Activated CD8-positive, alpha-beta memory T cell treated with anti-CD3 and anti-CD28 coated beads for 4 hours (primary cell): ENCODE results near the gene CCDC127.
"Not testable (repeated sequence)": the region's sequence is repeated elsewhere in the genome, so short reads cannot be mapped to it uniquely, and the experiment has no call there.

Source experiments
- DNase-seq, 2 donors: peaks; one replicate each; pipeline ENCODE4 v3.0.0-alpha.2; 2020; ENCODE audit warnings: low read depth in 2 of 2

CCDC127 gene

DNA sequence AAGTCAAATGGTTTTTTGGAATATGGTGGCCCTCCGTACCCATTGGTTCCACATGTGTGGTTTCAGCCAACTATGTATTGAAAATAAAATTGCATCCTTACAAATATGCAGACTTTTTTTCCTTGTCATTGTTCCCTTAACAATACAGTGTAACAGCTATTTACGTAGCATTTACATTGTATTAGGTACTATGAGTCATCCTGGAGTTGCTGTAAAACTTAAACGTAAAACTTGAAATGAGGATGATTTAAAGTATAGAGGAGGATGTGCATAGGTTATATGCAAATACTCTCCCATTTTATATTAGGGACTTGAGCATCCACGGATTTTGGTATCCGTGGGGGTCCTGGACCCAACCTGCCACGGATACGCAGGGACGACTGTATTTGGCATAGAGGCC, 16.5 kb upstream of the CCDC127 start:
- DNase-seq = no peak

DNA sequence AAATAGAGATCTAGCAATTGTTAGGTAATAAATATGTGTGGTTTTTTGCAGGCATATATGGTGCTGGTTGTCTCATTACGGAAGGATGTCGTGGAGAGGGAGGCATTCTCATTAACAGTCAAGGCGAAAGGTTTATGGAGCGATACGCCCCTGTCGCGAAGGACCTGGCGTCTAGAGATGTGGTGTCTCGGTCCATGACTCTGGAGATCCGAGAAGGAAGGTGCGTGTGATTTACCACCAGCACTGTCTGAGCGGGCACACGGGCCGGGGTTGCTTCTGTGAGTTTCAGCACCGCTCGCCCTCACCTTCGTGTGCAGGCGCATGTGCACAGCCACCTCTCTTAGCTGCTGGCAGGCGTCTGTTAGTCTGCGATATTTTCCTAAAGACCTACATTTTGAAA, 15.5 kb upstream of the CCDC127 start:
- not testable (repeated sequence) for DNase-seq

DNA sequence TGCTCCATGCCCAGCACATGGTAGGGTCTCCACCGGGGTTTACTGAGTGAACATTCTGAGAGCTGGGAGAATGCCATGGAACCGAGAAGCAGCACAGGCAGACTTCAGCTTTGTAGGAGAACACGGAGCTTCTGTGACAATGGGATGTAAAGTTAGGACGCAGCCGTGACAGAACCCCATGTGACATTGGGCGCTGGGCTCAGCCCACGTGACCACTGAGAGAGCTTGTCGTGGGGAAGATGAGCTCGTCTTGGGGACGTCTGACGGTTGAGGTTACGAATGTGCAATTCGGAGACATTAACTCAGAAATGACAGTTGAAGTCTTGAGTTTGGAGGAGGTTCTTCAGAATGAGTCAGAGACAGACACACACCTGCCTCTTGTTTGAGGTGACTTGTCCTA, 13.7 kb upstream of the CCDC127 start:
- no peak for DNase-seq

DNA sequence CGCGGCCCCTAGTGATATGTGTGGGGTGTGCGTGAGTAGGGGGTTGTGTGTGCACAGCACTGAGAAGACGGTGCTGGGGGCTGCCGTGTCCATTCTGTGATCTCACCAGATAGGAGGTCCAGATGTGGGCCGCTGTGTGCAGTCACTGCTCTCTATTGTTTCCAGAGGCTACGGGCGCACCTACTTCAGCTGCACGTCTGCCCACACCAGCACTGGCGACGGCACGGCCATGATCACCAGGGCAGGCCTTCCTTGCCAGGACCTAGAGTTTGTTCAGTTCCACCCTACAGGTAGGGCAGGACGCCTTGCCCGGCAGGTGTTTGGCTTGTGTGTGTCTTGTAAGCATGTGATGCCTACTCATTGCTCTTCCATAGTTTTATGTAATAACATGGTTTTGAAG, 12.8 kb upstream of the CCDC127 start:
- DNase-seq = no peak

DNA sequence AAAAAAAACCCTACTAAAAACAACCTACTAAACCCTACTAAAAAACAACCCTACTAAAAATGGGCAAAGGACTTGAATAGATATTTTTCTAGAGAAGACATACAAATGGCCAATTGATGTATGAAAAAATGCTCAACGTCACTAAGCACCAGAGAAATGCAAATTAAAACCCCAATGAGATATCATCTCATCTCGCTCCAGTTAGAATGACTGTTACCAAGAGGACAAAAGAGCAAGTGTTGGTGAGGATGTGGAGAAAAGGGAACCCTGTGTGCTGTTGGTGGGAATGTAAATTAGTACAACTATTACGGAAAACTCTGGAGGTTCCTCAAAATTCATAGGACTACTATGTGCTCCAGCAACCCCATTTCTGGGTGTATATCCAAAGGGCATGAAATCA, 10.9 kb upstream of the CCDC127 start:
- DNase-seq = no peak

DNA sequence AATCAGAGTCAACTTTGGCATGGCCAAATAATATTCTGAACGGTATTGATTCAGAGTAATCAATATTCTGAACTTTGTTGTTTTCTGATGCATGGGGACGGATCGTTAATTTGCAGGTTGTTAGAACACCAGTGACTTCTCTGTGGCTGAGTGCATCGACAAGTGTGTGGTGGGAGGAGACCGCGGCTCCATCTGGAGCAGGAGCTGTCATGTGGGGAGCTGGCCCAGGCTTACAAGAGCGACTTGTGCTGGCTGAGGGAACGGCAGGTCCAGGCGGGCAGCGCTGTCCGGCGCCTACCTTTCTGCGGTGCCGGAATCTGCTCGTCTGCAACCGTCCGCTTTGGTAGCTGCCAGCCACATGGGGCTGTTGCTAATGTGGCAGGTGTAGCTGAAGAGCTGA, 9.4 kb upstream of the CCDC127 start:
- DNase-seq = not testable (repeated sequence)

DNA sequence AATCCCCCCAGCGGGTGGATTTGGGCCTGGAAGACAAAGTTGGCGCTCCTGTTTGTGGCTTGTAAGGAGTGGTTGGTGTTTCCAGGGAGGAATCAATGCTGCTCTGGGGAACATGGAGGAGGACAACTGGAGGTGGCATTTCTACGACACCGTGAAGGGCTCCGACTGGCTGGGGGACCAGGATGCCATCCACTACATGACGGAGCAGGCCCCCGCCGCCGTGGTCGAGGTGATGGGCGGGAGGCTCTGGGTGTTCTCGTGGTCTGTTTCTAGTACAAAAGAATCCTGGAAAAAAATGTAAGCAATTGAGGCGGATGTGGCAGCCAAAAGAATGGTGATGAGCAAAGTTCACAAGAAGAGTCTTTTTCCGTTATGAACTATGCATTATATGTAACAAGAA, 7.4 kb upstream of the CCDC127 start:
- no peak for DNase-seq

DNA sequence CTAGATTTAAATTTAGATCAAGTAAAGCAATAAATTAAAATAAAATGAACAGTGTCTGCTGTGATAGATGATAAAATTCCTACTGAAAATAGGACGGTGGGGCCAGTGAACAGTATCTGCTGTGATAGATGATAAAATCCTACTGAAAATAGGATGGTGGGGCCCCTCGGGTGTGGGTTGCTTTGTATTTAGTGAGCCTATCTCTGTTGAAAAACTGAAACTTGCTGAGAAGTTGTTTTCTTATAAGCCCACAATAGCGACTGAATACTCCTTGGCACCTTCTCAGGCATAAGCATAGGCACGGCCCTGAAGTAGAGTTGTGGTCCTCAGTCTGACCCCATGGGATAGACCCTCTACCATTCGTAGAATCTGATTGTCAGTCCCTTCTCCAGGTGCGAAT, 5.8 kb upstream of the CCDC127 start:
- DNase-seq = no peak

DNA sequence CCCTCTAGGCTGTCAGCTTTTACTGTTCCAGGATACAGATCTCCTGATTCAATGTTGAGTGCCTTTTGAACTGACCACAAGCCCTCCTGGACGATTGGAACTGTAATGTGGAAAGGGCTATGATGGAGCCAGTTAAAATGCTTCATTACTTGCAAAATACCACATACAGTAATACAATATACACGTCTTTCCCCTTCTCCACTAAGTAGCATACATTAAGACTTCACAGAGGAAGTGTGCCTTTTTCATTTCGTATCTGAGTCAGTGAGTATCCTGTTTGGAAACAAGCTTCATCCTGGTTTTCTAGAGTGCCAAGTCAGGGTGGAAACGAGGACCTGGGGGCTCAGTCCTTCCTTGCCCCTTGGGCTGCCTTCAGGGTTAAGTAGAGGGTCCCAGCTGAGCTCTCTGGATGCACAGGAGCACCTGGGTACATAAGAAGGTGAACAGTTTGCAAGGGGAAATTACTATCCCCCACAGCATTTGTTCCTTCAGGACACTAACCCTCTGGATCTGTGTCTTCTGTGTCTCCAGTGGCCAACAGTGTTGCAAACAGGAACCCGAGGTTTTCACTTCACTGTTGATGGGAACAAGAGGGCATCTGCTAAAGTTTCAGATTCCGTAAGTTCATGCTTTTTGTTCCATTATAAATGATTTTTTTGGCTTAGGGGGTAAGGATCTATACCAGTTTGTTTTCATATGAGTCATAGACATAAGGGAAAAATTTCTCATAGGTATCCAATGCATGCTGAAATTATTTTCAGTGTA, 5.2 kb upstream of the CCDC127 start:
- DNase-seq = not testable (repeated sequence)

DNA sequence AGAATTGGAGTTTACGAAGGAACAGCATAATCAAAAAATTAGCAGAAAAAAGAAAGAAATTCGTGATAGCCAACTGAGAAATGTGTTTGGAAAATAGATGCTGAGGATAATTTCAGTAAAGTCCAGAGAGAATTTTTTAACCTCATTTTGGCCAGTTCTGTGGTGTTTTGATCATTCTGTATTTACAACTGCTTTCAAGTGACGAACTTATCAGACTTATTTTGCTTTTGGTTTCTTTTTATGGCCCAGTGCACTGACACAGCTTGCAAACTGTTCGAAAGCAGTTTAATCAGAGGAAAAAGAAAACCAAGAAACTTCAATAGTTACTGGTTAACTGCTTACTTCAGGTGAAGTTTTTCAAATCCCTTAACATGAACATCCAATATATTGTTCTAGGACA, 2.0 kb upstream of the CCDC127 start:
- no peak for DNase-seq

DNA sequence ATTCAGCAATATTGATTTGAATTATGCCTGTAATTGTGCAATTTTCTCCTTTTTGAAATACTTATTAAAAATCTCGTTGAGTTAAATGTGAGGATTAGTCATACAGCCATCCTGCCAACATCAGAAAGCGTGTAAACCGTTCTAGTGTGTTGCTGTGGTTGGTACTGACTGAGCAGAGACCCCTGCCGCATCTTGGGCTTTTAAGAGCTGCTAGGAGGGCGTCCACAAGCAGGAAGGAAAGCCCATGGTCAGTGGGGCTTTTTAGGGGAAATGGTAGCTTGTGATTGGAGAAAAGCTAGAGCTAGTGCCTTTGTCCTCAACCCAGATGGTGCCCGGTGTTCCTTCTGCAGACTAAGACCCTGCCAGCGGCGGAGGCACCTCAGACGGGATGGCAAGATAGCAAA, 1.5 kb upstream of the CCDC127 start:
- DNase-seq = no peak

DNA sequence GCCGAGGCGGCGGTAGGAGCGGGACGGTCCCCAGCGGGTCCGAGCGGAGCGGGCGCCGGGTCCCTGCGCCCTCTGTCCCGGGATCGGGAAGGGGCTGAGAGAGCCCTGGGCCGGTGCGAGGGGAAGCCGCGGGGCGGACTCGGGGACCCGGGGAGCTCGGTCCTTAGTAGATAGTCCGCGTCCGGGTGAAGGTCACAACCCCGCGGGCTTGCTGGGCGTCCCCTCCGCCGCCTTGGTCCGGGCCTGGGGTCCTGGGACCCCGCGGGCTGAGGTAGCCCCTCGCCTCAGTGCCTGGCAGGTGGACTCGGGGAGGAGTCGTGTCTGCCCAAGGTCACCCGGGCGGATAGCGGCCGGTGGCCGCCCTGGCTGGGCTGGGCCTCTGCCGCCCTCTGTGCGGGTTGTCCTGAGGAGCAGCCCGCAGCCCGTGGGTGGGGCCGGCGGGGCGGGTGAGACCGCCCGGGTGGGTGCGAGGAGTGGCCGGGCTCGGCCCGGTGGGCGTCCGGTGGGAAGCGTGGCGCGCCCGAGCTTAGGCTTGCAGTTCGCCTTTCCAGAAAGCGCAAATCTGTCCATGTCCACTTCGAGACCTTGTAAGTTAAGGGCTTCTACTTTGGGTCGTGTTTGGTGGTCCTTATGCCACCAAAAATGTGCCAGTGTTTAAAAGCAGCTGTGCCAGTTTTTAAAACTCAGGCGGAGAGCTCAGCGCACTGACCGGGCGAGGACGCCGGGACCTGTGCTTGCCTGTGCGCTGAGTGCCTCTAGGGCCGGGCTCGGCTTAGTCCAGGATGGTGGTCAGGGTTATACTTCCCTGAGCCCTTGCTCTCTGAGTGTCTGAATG, 721 bp upstream of the CCDC127 start:
- no peak for DNase-seq

DNA sequence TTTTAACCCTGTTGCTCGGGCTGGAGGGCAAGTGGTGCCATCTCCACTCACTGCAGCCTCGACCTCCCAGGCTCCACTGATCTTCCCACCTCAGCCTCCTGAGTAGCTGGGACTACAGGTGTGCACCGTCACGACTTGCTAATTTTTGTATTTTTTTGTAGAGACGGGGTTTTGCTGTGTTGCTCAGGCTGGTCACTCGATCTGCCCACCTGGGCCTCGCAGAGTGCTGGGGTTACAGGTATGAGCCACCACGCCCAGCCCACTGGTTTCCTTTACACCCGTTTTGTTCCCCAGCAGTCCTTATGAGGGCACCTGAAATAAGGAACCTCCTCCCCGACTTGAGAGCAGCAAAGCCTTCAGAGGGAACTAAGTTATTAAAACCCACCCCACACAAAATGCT, 1.9 kb downstream of the CCDC127 start:
- not testable (repeated sequence) for DNase-seq

DNA sequence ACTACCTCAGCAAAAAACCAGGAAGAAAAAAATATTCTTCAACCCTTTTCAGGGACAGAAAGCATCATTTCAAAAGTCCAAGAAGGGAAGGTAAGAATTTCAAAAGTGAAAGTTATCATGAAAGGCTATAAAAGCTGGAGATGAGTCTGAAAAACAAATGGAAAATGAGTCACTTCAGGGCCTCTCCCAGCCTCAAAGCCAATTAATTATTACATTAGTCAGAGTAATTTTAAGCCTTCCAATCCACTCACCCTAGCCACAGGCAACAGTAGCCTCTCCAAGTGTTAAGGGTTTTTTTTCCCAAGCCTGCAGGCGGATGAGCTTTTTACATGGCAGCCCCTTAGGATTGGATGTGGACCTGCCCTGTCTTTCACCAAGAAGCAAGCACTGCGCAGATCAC, 2.7 kb downstream of the CCDC127 start:
- not testable (repeated sequence) for DNase-seq

DNA sequence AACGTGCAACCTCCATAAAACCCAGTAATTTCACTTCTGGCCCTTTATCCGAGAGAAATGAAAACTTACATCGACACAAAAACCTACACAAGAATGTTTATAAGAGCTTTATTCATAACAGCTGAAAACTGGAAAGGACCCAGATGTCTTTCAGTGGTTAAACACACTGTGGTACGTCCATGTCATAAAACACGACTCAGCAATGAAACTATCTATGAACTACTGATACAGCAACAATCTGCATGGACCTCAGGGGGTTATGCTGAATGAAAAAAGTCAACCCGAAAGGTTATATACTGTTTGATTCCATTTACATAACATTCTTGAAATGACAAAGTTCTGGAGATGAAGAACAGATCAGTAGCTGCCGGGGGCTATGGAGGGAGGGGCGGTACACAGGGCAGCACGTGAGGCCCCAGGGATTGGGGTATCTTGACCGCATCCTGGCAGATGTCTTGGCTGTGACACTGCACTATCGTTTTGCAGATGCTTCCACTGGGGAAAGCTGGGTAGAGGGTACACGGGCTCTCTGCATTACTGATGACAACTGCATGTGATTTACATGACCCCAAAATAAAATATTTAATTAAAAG, 4.1 kb downstream of the CCDC127 start:
- no peak for DNase-seq

DNA sequence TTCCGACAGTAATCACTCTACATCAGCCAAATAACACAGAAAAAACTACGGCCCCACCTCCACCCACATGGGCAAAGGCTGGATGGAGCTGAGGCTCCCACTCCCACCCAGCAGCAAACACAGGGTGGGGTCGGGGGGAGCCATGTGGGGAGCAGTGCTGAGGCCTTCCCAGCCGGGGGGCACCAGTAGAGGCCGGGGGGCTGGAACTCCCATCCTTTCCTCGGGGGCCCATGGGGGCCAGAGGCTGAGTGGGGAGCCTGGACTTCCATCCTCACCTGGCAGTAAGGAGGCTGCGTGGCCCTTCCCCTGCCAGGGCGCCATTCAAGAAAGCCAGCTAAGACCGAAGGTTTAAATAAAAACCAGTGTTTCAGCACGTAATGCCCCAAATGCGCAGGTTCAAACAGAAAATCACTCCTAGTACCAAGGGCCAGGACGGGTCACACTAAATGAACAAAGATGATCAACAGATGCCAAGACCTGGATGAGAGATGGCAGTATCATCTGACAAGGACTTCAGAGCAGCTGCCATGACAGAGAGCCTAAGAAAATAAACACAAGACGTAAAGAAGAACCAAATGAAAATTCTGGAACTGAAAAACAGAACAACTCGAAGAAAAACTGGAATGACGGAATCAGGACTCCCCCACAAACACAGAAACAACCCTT, 9.4 kb downstream of the CCDC127 start:
- no peak for DNase-seq

DNA sequence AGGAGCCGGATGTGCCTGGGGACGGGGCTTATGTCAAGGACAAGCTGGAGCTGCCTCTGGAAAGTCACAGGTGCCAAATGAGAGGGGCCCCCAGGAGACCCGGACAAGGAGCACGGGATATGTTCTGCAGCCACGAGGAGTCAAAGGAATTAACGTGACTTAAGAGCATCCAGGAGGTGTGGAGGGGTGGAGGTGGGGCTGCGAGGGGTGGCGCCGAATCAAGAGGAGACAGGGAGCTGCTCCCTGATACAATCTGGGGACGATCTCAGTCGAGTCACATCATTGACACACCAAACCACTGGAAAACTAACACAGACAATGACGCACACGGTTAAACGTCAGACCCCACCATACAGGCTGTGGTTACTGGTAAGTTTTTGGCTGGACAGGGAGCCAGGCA, 10.4 kb downstream of the CCDC127 start:
- no peak for DNase-seq

DNA sequence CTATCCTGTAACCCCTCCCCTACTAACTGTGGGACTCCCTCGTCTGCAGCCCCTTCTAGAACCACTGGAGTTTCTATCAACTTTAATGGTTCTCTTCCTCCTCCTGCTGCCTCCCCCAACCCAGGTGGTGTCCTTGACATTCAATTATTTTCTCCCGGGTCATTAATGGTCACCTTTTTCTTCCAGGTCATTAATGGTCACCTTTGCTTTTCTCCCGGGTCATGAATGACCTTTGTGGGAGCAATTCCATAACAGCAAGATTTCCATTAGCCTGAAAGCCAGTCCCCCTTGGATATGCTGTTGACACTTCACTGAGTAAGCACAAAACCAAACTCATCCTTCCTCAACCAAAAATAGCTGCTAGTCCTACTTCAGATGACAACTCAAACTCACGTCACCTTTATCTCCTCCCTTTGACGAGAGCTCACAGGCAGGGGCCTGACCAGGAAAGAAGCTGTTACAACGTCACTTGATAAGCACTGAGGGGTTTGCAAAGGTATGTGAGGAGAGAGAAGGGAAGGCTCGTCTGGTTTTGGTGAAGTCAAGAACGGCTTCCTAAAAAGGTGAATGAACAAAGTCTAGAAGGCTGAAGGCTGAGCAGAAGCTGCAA, 10.9 kb downstream of the CCDC127 start:
- DNase-seq = no peak

DNA sequence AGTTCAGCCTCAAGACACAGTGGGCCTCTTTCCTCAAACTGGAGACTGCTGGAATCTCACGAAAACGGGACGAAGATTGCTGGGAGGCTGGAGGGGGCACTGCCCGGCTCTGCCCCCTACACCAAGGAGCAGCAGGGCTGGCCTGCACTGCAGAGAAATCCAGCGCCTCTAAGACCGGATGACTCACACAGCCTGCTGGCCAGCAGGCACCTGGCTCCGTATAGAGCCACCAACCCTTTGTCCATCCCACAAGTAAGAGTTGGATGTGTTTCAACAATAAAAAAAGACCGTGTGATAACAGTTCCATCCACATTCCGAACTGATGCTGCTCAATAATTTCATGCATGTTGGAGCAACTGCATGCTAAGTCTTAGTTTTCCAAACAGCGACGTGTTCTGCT, 11.5 kb downstream of the CCDC127 start:
- DNase-seq = no peak

DNA sequence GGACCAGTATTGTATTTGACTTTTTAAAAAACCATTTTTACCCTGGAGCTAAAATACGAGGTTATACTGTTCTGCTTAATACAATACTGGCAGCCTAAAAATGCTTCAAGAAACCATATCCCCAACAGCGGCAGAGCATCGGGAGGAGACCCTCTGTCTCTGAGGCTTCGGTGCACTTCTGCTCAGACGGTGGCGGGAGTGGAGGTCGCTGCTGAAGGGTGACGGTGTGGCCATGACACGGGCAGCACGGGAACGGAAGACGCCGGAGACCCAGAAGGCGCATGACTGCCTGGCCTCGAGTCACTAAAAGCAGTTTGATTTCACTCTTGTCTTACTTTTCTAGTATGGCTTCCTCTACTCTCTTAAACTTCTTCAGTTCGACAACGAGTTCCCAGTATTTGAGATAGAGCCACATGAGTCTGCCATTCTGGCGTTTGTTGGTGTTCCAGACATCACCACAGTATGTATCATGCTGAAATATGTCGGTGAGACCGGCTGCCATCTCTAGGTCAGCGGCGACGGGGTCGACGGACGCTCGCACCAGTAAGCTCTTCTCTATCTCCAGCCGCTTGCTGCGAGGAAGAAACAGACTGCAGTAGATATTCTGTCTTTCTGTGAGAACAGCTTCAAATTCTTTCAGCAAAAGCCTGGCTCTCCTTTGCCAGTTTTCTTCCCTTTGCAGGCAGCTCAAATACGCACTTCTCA, 12.8 kb downstream of the CCDC127 start:
- DNase-seq = no peak

DNA sequence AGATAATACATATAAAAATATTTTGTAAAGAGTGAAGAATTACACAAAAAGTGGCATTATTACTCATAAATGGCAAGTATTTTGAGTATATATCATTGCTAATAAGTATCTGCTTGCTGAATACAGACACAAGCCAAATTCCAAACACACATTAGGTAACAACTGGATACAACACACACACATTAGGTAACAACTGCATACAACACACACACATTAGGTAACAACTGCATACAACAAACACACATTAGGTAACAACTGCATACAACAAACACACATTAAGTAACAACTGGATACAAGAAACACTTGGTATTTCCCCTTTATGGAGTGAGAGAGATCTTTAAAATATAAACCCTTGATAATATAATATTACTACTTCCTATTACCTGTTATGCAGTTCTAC, 13.5 kb downstream of the CCDC127 start:
- no peak for DNase-seq
